Neuronal stem cell (in vitro differentiated cells): ENCODE results near the gene CGB5.
"Not testable (repeated sequence)": the region's sequence is repeated elsewhere in the genome, so short reads cannot be mapped to it uniquely, and the experiment has no call there.

Experiments used
- DNase-seq: peaks from one replicate; pipeline ENCODE4 v3.0.0-alpha.2; 2013; ENCODE audit warnings: low spot score
- H2AFZ ChIP-seq: one replicate; pipeline ENCODE4 v1.6.1; 2013; ENCODE audit warnings: mild to moderate bottlenecking, low read length, inconsistent platforms
- H2AK5ac ChIP-seq: 2 replicates; pipeline ENCODE4 v1.6.1; 2013; ENCODE audit warnings: low read depth, mild to moderate bottlenecking, inconsistent platforms, low read length, moderate library complexity, mixed read lengths
- H2BK120ac ChIP-seq: 2 replicates; pipeline ENCODE4 v1.6.1; 2013; ENCODE audit warnings: low read depth, mild to moderate bottlenecking, inconsistent platforms, low read length, moderate library complexity, mixed read lengths
- H2BK12ac ChIP-seq: one replicate; pipeline ENCODE4 v1.6.1; 2013; ENCODE audit warnings: low read length, inconsistent platforms
- H2BK15ac ChIP-seq: 2 replicates; pipeline ENCODE4 v1.6.1; 2013; ENCODE audit warnings: mild to moderate bottlenecking, low read length, inconsistent platforms, mixed read lengths
- H2BK5ac ChIP-seq: one replicate; pipeline ENCODE4 v1.6.1; 2013; ENCODE audit warnings: inconsistent platforms, mild to moderate bottlenecking, low read length, moderate library complexity
- H3K14ac ChIP-seq: one replicate; pipeline ENCODE4 v1.6.1; 2013; ENCODE audit warnings: low read length, inconsistent platforms
- H3K18ac ChIP-seq: 2 replicates; pipeline ENCODE4 v1.6.1; 2013; ENCODE audit warnings: low read length, inconsistent platforms
- H3K23ac ChIP-seq: 2 replicates; pipeline ENCODE4 v1.6.1; 2013; ENCODE audit warnings: low read depth, mild to moderate bottlenecking, mixed read lengths, low read length, inconsistent platforms; ENCODE audit not compliant: poor library complexity
- H3K27ac ChIP-seq: replicated peaks from 3 replicates; pipeline ENCODE4 v1.5.1; 2013; ENCODE audit warnings: low read length, inconsistent platforms
- H3K27me3 ChIP-seq, 3 experiments: 2 replicates each; pipeline ENCODE4 v1.6.1; 2013; ENCODE audit warnings: low read length in 3 of 3, mild to moderate bottlenecking in 2 of 3, inconsistent platforms in 1 of 3, low read depth in 1 of 3, mixed read lengths in 1 of 3, moderate library complexity in 1 of 3; ENCODE audit not compliant: control insufficient read depth in 3 of 3, insufficient read depth in 3 of 3
- H3K36me3 ChIP-seq, 2 donors: replicated peaks in 1 of 2; 2 replicates each; pipeline ENCODE4 v1.6.1; 2013; ENCODE audit warnings: low read length in 2 of 2; ENCODE audit not compliant: control insufficient read depth in 2 of 2, insufficient read depth in 2 of 2
- H3K4ac ChIP-seq: 2 replicates; pipeline ENCODE4 v1.6.1; 2013; ENCODE audit warnings: inconsistent platforms, mild to moderate bottlenecking, low read length, moderate library complexity
- H3K4me1 ChIP-seq, 2 donors: 1 replicate in 1 of 2; 2 replicates in 1 of 2; pipeline ENCODE4 v1.6.1; 2013; ENCODE audit warnings: low read length in 2 of 2, low read depth in 1 of 2; ENCODE audit not compliant: control insufficient read depth in 2 of 2, insufficient read depth in 1 of 2
- H3K4me2 ChIP-seq: one replicate; pipeline ENCODE4 v1.6.1; 2013; ENCODE audit warnings: mild to moderate bottlenecking, low read length, inconsistent platforms; ENCODE audit not compliant: insufficient read depth, poor library complexity, severe bottlenecking
- H3K4me3 ChIP-seq, 2 donors: 2 replicates each; pipeline ENCODE4 v1.5.1; 2013; ENCODE audit warnings: low read length in 2 of 2, mild to moderate bottlenecking in 2 of 2, inconsistent platforms in 1 of 2, moderate library complexity in 1 of 2
- H3K79me1 ChIP-seq: one replicate; pipeline ENCODE4 v1.6.1; 2013; ENCODE audit warnings: low read depth, mild to moderate bottlenecking, inconsistent platforms, low read length, moderate library complexity
- H3K9ac ChIP-seq: one replicate; pipeline ENCODE4 v1.6.1; 2013; ENCODE audit warnings: mild to moderate bottlenecking, low read depth, low read length, inconsistent platforms; ENCODE audit not compliant: poor library complexity
- H3K9me3 ChIP-seq, 2 donors: replicated peaks in 1 of 2; 2 replicates each; pipeline versions ENCODE3 to v1.6.1; 2013; ENCODE audit warnings: low read length in 2 of 2, mild to moderate bottlenecking in 2 of 2, inconsistent platforms in 1 of 2, low read depth in 1 of 2, mixed read lengths in 1 of 2, moderate library complexity in 1 of 2; ENCODE audit not compliant: control insufficient read depth in 2 of 2, insufficient read depth in 1 of 2
- H4K8ac ChIP-seq: one replicate; pipeline ENCODE4 v1.6.1; 2013; ENCODE audit warnings: low read depth, mild to moderate bottlenecking, inconsistent platforms, low read length, moderate library complexity
- H4K91ac ChIP-seq: one replicate; pipeline ENCODE4 v1.6.1; 2013; ENCODE audit warnings: low read length, low read depth, mild to moderate bottlenecking, inconsistent platforms; ENCODE audit not compliant: poor library complexity
- WGBS, 2 donors: extraction: QIAGEN DNeasy Blood & Tissue Kit; methylation state at CpG; one replicate each; pipeline ENCODE4 v1.1.7; 2013; ENCODE audit warnings: missing lambda C conversion rate in 2 of 2, mixed read lengths in 1 of 2; ENCODE audit not compliant: insufficient read length in 2 of 2, insufficient replicate concordance in 1 of 2; ENCODE audit errors: extremely low coverage in 2 of 2; 5-methylcytosine and 5-hydroxymethylcytosine counted together

Gene CGB5

GRCh38 chr19:49071860-49072547, 28.4 kb downstream of the CGB5 start:
- Histone ChIP-seq H3K4ac (no peak overlapping the region), H3K27ac (no peak overlapping the region), H3K36me3 (no peaks in the 10 kb centered on the region), H3K9ac (peak overlapping the region; percentile 30), H2AK5ac (peak overlapping the region; percentile 90), H3K27me3 (peaks cover 17 to 63% (median 54%) of the 10 kb centered on the region in 3 experiments), H3K9me3 (peaks cover 12 to 17% of the 10 kb centered on the region in 2 donors), H2BK5ac (no peak overlapping the region), H3K4me1 (no peaks in the 10 kb centered on the region), H2BK12ac (no peak overlapping the region), H3K4me3 (peak overlapping the region in 1 of 2 donors; percentile 0), H3K23ac (peak overlapping the region; percentile 96), H2BK120ac (no peak overlapping the region), H2AFZ (peak overlapping the region; percentile 79), H3K18ac (peak overlapping the region; percentile 87), H3K14ac (peak overlapping the region; percentile 8), H3K4me2 (peak overlapping the region; percentile 11), H3K79me1 (no peaks in the 10 kb centered on the region), H4K8ac (no peak overlapping the region), H2BK15ac (no peak overlapping the region), H4K91ac (no peak overlapping the region)
- WGBS, 2 donors: no CpG with 5 or more reads among the region's 93 CpGs
- peak; percentile 48 for DNase-seq

GRCh38 chr19:49073514-49074378, 30.1 kb downstream of the CGB5 start:
- Histone ChIP-seq H2BK5ac (no peak overlapping the region), H2AFZ (no peak overlapping the region), H2AK5ac (no peak overlapping the region), H4K91ac (no peak overlapping the region), H3K18ac (no peak overlapping the region), H4K8ac (no peak overlapping the region), H3K79me1 (no peaks in the 10 kb centered on the region), H2BK12ac (no peak overlapping the region), H3K4me1 (no peaks in the 10 kb centered on the region), H3K27ac (no peak overlapping the region), H2BK120ac (no peak overlapping the region), H3K4me3 (no peak overlapping the region), H3K9ac (no peak overlapping the region), H3K36me3 (no peaks in the 10 kb centered on the region), H2BK15ac (no peak overlapping the region), H3K4ac (no peak overlapping the region), H3K9me3 (peaks cover 12 to 17% of the 10 kb centered on the region in 2 donors), H3K27me3 (peaks cover 17 to 52% (median 50%) of the 10 kb centered on the region in 3 experiments), H3K4me2 (no peak overlapping the region), H3K23ac (no peak overlapping the region), H3K14ac (no peak overlapping the region)
- WGBS, 2 donors: no CpG with 5 or more reads among the region's 23 CpGs
- DNase-seq: no peak

GRCh38 chr19:49074869-49075268, 31.2 kb downstream of the CGB5 start:
- H3K18ac ChIP-seq, H4K91ac ChIP-seq, H3K4me3 ChIP-seq, H2AK5ac ChIP-seq, H2BK12ac ChIP-seq, H3K27ac ChIP-seq, H2AFZ ChIP-seq, H3K9ac ChIP-seq, H3K23ac ChIP-seq, H2BK5ac ChIP-seq, H2BK120ac ChIP-seq, H4K8ac ChIP-seq, H3K4me1 ChIP-seq, H3K4ac ChIP-seq, H3K79me1 ChIP-seq, H2BK15ac ChIP-seq, H3K36me3 ChIP-seq, H3K9me3 ChIP-seq, H3K14ac ChIP-seq, DNase-seq, H3K4me2 ChIP-seq: not testable (repeated sequence)
- WGBS, 2 donors: no CpG with 5 or more reads among the region's 9 CpGs
- H3K27me3 ChIP-seq: peaks cover 17 to 42% (median 42%) of the 10 kb centered on the region in 3 experiments

- no peak overlapping the region for H2BK12ac ChIP-seq
- H3K79me1 ChIP-seq: no peaks in the 10 kb centered on the region
- no peak overlapping the region for H3K4ac ChIP-seq
- H2BK5ac ChIP-seq: no peak overlapping the region
- peaks cover 0 to 4% (median 0%) of the 10 kb centered on the region in 3 experiments for H3K27me3 ChIP-seq
- H3K36me3 ChIP-seq: no peaks in the 10 kb centered on the region
- H2BK120ac ChIP-seq: no peak overlapping the region
- DNase-seq: no peak
- no peak overlapping the region for H2AFZ ChIP-seq
- no peak overlapping the region for H3K4me2 ChIP-seq
- no peak overlapping the region for H4K91ac ChIP-seq
- H3K27ac ChIP-seq: no peak overlapping the region
- H3K4me3 ChIP-seq: no peak overlapping the region
- H3K9me3 ChIP-seq: peaks cover 2 to 6% of the 10 kb centered on the region in 2 donors
- H3K14ac ChIP-seq: no peak overlapping the region
- H2BK15ac ChIP-seq: no peak overlapping the region
- H3K23ac ChIP-seq: no peak overlapping the region
- H3K4me1 ChIP-seq: no peaks in the 10 kb centered on the region
- no peak overlapping the region for H3K9ac ChIP-seq
- WGBS, 2 donors: no CpG with 5 or more reads among the region's 4 CpGs
- no peak overlapping the region for H2AK5ac ChIP-seq
- H3K18ac ChIP-seq: no peak overlapping the region
- no peak overlapping the region for H4K8ac ChIP-seq
Observed at GRCh38 chr19:49080392-49080791, 36.7 kb downstream of the CGB5 start.
